HEK293T (cell line): ENCODE measurements around the gene DIDO1.

Experiments used
- ARNT ChIP-seq: fragments of 450-650 bp; IDR thresholded peaks from 2 replicates; pipeline ENCODE4 v1.6.1; 2017; ENCODE audit warnings: mild to moderate bottlenecking
- BHLHE40 ChIP-seq: fragments of 450-650 bp; IDR thresholded peaks from 2 replicates; pipeline ENCODE4 v1.6.1; 2016; ENCODE audit warnings: mild to moderate bottlenecking, moderate library complexity, borderline replicate concordance
- FOXM1 ChIP-seq: fragments of 450-650 bp; IDR thresholded peaks from 2 replicates; pipeline ENCODE4 v1.6.1; 2017; ENCODE audit warnings: mild to moderate bottlenecking, borderline replicate concordance
- SP1 ChIP-seq: fragments of 450-650 bp; IDR thresholded peaks from 2 replicates; pipeline ENCODE4 v1.6.1; 2017
- SUZ12 ChIP-seq: fragments of 450-650 bp; IDR thresholded peaks from 2 replicates; pipeline ENCODE4 v1.6.1; 2016; ENCODE audit warnings: mild to moderate bottlenecking

GRCh38 chr20:62935968-62936585 is 9.8 kb upstream of the DIDO1 start:
- TF ChIP-seq FOXM1 (no peak), SP1 (no peak), BHLHE40 (no peak), SUZ12 (no peak), ARNT (no peak)
